NCI-H460 (cell line): ENCODE results near the gene UACA. TPM values are rescaled to one million over a fixed set of nuclear protein-coding genes. Genes with fewer than 3 reads are reported as not detected.

ENCODE experiments used
- DNase-seq: peaks from one replicate; pipeline ENCODE4 v3.0.0-alpha.2; 2016; ENCODE audit warnings: low read depth; ENCODE audit errors: extremely low read depth
- total RNA-seq: library from RNA; depleted of rRNA; stranded (reverse); fragments of >200 nt; shearing (Covaris generic); gene quantifications from 2 replicates; pipeline ENCODE4 v1.2.3, GENCODE V29; 2014

The UACA gene
- total RNA-seq, 1 experiment from 2014 or later: 28.5 TPM

DNA sequence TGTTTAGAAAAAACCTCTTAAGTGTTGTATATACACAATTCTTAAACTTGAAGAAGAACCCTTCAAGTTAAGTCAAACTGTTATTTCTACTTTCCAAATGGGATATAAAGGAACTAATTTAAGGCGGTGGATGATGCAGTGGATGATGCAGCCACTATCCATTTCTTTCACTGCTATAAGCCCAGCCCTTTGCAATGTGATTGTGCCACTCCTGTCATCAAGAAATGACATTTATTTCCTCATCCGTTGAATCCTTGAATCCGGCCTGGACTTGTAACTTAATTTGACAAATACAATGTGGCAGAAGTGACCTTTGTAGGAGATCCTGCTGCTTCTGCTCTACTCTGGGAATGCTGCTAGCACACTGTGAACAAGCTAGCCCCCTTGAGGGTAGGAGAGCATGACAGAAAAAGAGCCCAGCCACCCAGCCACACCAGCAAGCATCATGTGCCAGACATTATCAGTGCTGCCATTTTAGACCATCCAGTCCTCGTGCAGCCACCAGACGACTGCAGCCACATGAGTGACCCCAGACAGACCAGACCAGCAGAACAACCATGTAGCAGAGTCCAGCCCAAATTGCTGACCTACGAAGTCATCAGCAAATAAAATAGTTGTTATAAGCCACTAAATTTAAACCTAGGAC is 47.4 kb downstream of the UACA start:
- DNase-seq: no peak

DNA sequence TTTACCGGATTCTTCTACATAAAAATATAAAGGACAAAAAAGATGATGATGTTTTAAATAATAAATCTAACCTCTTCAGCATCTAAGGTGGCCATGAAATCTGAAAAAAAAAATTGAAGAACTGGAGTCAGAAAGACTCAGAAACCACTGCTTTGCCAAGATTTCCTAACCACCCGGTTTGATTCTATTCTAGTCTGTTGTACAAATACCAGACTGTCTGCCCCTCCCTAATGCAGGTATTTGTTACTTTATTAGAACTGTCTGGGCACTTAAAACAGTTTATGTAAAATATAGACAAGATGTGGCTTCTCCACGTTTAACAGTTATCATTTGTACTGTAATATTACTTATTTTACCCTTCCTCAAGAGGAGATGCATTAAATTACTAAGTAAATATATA is 48.8 kb downstream of the UACA start:
- no peak for DNase-seq

DNA sequence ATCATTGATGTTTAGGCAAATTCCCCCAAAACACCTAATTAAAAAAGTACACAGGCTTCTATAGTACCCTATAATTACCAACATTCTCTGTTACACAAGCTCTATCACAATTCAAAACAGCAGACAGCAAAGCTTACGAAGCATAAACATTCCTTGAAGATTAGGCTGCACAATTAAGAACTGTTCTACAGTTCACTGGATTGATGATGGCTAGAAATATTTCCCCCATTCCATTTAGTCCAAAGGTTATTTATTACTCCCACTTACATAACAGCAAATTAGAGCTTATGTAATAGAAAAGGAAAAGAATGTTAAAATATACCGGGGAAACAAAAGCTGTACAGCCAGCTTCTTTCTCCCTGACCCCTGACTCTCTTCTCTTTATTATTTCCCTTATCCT is 49.3 kb downstream of the UACA start:
- DNase-seq: no peak

DNA sequence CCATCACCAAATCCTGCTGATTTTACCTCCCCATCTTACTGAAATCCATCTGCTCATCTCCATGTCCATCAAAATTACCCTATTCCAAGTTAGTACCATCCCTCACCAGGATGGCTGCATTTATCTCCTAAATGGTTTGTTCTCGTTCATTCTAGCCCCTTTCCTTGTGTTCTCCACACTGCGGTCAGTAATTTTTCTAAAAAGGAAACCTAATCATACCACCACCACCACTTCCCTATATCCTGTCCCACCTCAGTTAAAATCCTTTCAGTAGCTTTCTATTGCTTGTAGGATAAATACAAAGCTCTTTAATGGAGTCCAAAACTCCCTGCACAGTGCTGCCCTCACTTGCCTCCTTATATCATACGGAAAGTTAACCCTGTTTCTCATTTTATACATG is 51.1 kb downstream of the UACA start:
- no peak for DNase-seq

DNA sequence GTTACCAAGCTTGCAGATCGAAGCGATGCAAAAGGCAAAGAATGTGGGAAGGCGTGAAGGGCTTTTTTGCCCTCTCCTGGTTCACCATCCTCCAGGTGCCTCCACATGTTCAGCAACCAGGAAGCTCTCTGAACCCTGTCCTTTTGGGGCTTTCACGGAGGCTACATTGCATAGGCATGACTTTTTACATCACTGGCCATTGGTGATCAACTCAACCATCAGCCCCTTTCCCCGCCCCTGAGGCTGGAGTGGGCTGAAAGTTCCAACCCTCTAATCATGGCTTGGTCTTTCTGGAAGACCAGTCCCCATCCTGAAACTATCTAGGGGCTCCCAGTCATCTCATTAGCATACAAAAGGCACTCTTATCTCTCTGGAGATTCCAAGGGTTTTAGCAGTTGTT is 52.6 kb downstream of the UACA start:
- no peak for DNase-seq

DNA sequence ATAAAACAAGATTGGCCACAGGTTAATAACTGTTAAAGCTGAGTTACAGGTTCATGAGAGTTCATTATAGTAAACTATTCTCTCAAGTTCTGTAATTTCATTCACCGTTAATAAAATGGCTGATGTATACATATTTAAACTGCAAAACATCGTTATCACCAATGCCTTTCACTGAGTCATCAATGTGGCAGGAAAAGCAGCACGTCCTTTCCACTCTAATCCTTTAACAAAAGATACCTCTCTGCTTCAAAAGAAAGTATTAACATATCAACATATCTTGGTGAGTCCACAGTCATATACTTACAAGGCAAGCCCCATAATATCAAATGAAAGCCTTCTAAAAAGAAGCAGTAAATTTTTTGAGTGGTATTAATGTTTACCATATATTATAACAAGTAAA is 54.5 kb downstream of the UACA start:
- no peak for DNase-seq

DNA sequence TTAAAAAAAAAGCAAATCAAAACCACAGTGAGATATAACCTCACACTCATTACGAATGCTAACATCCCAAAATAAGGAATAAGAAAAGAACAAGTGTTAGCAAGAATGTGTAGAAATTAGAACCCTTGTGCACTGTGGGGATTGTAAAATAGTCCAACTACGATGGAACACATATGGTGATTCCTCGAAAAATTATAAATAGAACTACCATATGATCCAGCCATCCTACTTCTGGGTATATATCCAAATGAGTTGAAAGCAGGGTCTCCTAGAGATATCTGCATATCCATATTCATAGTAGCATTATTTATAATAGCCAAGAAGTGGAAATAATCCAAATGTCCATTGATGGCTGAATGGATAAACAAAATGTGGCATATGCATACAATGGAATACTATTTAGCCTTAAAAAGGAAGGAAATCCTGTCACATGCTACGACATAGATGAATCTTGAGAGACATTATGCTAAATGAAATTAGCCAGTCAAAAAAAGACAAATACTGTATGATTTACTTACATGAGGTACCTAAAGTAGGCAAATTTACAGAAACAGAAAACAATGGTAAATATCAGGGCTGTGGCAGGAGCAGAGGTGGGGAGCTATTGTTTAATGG is 55.6 kb downstream of the UACA start:
- no peak for DNase-seq

DNA sequence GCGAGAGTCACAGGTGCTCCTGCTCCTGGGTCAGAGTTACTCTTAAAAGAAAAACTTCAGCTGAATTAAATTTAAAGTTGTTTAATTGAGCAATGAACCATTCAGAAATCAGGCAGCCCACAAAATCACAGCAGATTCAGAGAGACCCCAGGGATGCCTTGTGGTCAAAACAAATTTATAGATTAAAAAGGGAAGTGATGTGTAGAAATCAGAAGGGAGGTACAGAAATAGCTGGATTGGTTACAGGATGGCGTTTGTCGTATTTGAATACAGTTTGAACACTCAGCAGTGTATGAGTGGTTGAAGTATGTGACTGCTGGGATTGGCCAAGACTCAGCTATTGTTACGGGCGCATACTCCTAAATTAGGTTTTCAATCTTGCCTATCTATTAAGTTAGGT is 58.6 kb downstream of the UACA start:
- no peak for DNase-seq

DNA sequence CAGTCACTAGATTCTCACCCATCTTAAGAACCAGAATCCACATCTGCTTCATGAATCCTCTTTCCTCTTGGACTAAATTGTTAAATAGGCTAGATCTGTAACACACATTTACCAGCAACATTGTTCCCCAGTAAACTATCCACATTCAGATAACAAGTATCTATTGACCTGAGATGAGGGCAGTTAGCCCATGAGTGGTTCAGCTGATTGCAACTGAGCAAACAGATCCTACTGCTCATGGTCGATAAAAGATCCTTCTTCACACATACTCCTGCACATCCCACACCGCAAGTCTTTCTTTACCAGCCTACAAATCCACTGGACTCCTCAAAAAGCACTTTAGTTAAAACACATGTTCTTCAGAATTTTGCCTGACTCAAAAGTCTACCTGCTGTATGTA is 59.2 kb downstream of the UACA start:
- DNase-seq: no peak

DNA sequence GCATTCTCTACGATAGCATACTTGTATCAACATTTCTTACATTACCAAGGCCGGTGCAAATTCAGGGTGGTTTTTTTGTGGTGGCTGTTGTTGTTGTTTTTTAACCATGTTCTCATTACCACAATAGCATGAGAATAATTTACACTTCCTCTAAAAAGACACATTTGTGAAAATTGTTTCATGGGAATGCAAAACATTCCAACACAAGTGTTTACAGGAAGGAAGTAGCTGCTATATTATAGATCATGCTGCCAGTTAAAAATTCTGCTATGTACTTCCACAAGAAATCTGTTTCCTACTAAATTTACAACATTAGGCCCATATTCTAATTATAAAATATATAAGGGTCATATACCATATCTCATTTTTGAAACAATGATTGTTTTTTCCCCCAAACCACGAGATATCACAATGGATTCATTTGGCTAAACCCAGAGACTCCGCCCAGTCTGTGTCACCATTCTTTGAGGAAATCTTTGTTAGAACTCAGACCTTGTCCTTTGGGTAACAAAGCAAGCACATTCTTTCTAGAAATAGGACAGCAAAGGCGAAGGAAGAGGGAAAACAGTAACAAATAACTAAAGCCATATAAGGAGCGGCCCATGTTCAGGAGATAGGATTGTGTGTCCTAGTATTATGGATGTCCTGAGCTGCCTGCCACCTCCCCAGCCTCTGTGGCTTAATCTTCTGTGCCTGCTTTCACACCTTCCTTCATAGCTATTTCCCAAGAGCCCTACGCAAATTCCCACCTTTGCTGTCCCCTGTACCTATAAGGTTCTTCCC is 60.1 kb downstream of the UACA start:
- no peak for DNase-seq

DNA sequence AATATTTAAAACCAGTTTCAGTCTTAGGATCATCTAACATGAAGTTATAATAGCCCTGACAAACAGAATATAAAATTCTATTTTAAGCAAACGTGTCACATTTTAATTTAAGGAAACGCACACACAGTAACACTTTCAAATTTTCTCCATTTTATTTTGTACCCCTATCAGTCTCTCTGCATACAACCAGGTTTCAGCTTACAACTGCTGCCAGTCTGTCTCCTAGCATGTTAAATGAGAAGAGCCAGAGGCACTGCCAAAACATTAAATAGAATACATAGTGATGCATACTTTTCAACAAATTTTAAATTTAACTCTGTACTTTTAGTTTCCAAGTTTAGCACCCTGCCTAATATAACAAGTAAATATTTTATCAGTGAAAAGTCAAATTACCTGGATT is 60.8 kb downstream of the UACA start:
- no peak for DNase-seq

DNA sequence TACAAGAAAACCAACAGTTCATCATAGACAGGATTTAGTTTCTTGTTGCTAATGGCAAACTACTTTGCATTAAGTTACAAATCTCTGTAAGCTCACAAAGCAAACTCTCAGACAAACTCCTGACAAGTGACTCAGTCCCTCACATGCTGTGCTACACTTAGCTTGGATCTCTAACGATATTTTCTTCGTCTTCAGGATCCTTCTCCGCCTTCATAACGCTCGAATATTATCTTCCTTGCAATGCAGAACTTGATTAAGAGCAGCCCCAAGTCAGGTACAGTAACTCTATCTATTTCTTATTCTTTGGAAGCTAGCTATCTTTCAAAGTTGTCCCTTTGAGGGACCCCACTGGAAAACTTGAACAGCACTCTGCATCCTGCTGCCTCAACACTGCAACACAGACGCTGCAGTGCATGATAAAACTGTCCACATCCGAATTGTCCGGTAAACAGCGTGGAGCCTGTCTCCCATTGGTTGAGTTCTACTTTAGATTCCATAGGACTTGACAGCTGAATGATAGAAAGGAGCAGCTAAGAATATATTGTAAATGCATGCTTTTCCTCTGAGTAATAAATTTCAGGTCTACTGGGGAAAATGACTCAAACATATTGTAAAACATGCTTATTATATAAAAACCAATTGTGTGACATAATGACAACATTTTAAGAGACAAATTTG is 61.3 kb downstream of the UACA start:
- DNase-seq: peak; percentile 45

DNA sequence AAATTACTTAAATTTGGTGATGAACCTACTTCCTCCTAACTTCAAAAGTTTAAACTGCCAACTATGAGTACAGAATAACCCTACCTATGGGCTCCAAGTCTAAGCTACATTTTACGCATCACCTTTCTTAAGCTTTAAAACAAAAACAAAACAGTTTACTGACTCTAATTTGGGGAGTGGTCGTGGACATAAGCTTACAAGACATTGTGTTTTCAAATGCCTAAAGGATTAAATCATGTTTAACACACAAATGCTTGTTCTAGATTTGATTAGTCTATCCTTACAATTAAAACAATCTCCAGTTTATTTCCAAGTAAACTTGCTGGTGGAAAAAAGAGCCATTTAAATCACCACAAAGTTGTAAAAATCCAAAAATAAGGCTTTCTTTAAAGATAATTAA is 62.2 kb downstream of the UACA start:
- DNase-seq: no peak

DNA sequence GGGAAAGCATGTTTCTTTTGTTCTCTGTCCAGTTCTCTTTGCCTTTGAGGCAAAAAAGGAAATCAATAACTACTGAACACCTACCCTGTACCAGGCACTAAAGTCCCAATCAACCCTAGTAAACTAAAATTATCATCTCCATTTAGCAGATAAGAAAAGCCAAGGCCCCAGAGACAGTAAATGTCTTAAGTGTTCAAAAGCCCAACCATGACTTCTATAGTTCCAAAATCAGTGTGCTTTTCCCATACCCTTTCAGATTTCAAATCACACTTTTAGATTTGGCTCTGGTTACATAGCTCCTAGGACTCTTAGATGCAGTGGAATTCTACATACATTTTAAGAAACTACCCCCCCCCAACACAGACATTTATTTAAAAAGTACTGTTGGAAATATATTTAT is 63.5 kb downstream of the UACA start:
- no peak for DNase-seq

DNA sequence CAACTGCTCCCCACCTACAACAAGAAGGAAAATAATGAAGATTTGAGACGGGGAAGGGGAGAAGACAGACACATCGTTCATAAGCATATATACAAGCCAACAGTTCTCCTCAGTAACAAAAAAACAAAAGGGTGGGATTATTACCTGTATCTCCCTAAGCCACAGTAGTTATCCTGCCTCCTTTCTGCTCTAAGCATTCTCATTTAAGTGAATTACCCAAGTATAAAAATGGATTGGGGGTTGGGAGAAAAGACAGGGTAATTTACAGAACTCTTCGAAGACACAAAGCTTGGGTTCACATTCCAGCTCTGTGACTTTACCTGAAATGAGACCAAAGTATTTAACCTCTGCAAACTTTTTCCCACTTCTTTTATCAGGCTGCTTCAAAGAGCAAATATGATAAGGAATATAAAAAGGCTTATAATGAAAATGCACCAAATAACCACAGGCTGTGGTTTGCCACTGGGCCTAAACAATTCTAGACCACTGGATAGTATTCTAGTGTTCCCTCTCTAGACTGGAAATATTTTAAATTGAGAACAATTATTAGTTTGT is 64.4 kb downstream of the UACA start:
- no peak for DNase-seq

DNA sequence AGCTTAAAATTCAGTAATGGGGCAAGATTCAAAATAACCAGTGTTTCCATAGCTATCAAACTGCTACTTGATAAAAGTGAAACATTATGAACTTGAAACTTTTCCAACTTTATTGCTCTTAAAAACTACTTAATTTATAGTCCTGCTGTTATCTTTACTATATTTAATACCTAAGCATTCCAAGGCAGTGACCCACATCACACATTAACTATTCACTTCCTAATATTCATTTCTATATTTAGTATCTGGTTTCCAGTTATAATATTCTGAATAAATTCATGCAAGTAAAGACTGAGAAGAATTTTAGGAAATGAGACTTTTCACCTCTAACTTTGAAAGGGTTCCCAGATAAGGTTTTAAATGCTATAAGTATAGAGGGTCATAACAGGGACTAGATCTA is 64.9 kb downstream of the UACA start:
- no peak for DNase-seq

DNA sequence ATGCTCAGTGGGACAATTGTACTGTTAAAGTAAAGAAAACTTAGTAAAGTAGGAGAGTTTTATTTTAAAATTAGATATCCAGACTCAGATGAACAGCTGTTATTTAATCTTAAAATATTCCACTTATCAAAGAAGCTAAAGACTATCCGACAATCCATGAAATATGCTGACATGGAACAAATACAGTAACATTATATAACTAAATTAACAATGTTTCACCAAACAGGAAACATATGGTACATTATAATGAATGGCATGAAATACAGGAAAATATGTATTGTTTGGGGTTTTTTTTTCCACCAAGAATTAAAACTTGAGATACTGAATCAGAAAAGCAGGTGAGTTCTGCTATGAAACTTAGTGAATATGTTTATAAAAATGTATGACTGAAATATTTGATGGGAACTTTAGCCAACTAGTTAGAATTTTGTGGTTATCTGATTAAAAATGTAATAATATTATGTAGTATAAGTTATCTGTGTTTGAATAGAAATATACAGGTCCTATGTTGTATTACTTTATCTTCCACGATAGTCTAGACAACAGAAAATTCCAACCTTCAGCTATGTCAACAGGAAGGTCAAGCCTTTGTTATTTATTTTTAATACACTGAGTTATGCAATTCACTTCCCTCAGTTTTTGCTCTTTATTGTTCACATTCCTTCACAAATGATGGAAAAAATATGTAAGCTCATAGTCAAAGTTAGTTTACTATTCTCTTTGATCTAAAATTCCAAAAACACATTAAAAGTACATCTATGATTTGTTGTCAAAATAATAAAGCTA is 72.7 kb downstream of the UACA start:
- DNase-seq: no peak

DNA sequence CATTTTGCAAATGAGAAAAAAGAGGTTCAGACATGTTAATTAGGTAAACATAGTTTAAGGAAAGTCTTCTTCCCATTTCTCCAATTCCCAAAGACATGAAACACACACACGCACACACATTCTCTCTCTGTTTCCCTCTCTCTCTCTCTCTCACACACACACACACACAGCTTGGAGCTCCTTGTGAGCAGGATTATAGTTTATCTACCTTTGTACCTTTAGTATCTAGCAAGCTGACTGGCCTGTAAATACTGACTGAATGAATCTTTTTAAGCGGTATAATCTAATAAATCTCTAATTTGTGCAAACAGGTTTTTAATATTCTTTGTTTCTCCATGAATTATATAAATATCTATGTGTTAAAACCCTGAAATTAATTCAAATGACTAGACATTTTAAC is 73.3 kb downstream of the UACA start:
- no peak for DNase-seq

DNA sequence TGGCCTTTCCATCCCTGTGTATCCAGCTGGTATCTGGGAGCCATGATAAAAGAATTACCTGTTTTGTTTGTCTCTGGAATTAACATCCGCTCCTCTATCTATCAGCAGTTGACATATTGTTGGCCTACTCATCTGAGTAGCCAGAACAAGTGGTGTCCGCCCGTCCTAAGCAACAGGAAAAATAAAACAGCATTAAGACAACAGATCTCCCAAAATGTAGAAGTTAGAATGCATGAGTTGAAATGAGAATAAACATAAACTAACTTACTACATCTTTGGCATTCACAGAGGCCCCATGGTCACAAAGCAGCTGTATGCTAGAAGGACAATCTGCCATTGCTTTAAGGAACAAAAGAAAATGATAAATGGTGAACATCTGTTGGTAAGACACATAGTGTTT is 75.9 kb downstream of the UACA start:
- DNase-seq: no peak

DNA sequence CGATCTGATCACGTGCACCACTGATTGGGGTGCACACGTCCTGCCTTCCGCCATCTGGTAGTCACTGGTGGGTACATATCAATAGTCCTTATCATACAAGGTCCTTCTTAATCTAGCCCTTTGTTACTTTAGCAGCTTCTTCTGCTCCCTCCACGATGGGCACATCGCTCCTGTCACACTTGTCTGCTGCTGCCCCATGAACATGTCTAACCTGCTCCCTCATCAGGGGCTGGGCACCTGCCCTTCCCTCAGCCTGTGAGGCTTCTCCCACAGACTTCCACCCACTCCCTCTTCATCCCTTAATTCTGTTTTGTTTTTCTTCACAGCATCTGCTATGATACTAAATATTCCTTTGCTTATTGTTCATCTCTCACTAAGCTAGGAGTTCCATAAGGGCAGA is 82.5 kb downstream of the UACA start:
- DNase-seq: no peak

DNA sequence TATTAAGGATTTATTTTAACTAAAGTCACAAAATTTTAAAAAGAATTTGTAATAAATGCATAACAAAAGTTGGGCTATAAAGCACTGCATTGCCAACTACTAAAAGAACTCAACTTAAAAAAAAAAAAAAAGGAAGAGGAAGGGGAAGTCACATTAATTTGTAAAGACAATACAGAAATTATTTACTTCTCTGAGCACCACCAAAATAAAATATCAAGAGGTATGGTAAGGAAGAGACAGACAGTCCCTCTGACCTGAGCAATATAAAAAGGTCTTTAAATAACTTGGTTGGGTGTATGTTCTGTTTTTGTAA is 83.5 kb downstream of the UACA start:
- DNase-seq: no peak
